KOPT-K1 (cell line): ENCODE measurements around the gene KCNQ1.

Experiments
- H3K27ac ChIP-seq: fragments of 200-600 bp; sonication (generic); 2 replicates; pipeline ENCODE4 v1.5.1; 2016; ENCODE audit warnings: antibody characterized with exemption, mild to moderate bottlenecking, low read depth, low read length; ENCODE audit not compliant: poor library complexity, severe bottlenecking
- H3K36me3 ChIP-seq: fragments of 200-600 bp; sonication (generic); 2 replicates; pipeline ENCODE4 v1.5.1; 2017; ENCODE audit warnings: antibody characterized with exemption, mild to moderate bottlenecking, low read length, moderate library complexity; ENCODE audit not compliant: insufficient read depth
- H3K9me3 ChIP-seq: fragments of 200-600 bp; sonication (generic); 2 replicates; pipeline ENCODE4 v1.5.1; 2017; ENCODE audit warnings: antibody characterized with exemption, low read length, mild to moderate bottlenecking; ENCODE audit not compliant: insufficient read depth, poor library complexity, severe bottlenecking

KCNQ1 gene

DNA sequence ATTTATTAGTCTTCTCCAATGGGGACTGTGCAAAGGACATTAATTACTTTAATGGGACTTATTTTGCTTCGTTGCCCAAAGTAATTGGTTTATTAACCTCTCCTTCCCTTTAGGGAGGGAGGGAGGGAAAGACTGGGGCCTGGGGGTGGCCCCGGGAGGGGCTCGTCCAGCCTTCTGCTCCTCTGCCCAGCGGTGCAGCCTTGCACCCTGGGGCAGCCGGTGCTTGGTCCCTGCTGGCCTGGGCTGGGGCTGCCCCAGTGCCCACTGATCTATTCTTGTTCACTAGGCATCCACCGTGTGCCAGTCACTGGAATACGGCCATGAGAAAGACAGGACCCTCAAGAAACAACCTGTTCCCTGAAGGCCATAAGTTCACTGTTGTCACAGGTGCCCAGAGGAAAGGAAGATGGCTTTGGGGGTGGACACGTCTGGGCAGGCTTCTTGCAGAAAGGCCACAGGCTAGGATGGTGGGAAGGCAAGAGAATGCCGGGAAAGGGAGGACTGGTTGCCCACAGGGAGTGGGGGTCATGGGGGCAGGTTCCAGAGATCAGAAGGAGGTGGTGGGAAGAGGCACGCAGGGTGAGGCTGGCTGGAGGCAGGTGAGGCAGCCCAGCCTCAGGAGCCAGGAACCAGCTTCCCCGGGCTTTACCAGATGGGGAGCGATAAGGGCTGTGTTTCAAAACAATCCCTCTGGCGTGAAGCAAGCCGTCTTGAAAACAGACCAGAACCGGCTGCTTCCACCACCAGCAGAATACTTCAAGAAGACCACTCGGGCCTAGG lies 302.6 kb downstream of the KCNQ1 start:
- no peak overlapping the region for H3K27ac ChIP-seq
- H3K9me3 ChIP-seq, result no peaks in the 10 kb centered on the region
- no peaks in the 10 kb centered on the region for H3K36me3 ChIP-seq

DNA sequence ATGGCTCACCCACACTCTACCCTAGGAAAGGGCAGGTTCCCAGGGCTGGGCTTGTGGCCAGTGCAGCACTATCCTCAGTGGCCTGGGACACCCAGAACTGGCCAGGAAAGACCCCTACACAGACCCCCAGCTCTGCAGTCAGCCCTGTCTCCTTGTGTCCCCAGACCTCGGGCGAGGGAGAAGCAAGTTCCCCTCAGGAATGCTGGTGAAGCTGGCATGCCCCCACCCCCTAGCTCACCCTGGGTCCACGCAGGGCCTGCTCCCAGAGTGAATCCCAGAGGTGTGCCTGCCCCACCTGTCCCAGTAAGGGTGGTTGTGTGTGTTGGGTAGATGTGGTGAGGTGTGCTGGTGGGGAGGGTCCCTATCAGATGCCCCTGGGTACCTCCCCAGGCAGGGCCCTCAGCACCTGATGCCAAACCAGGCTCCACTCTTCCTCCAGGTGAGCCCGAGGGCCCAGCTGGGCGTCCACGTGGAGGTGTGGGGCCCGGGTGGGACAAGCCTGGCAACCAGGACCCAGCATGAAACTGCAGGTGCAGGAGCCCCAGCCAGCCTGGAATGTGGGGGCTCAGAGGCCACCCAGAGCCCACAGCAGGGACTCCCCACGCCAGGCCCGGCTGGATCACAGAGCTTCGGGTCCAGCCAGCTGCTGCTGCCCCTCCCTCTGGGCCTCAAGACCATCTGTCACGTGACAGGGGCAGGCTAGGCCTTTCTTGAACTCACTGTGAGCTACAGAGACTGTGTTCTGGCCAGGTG lies 303.4 kb downstream of the KCNQ1 start:
- H3K27ac ChIP-seq, result no peak overlapping the region
- no peaks in the 10 kb centered on the region for H3K36me3 ChIP-seq
- H3K9me3 ChIP-seq, result no peaks in the 10 kb centered on the region

GRCh38 chr11:2748814-2749554 lies 304.2 kb downstream of the KCNQ1 start:
- no peak overlapping the region for H3K27ac ChIP-seq

DNA sequence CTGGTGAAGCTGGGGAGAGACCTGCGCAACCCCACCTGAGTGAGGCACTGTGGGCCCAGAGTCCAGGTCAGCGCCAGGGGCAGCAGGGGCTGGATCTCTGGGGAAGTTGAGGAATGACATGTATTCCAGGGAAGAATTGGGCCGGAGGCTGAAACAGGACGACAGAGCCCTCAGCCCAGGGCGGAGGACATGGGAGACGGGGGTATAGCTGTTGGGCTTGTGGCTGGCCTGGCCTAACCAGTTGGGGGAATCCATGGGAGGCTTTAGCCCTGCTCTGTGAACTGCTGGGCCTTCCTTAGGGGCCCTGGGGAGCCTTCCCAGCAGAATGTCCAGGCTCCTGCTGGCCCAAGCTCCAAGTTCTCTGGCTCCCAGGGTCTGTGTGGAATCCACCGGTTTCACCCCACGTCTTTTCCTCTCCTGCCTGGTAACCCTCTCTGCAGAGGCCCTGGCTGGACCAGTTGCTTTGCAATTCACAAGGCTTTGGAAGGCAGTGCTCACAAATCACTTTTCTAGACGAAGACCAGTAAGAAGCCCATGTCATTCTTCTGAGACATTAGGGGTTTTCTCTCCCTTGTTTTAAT lies 305.4 kb downstream of the KCNQ1 start:
- H3K9me3 ChIP-seq, result peaks cover 13% of the 10 kb centered on the region
- H3K27ac ChIP-seq, result no peak overlapping the region
- H3K36me3 ChIP-seq, result no peaks in the 10 kb centered on the region

More at GRCh38 chr11:2748814-2749554, 304.2 kb downstream of the KCNQ1 start:
- Histone ChIP-seq H3K9me3 (peaks cover 2% of the 10 kb centered on the region), H3K36me3 (no peaks in the 10 kb centered on the region)

GRCh38 chr11:2750682-2751522 lies 306.1 kb downstream of the KCNQ1 start:
- H3K27ac ChIP-seq, result no peak overlapping the region
- H3K9me3 ChIP-seq, result peaks cover 18% of the 10 kb centered on the region
- no peaks in the 10 kb centered on the region for H3K36me3 ChIP-seq

GRCh38 chr11:2751523-2752203 lies 306.9 kb downstream of the KCNQ1 start:
- Histone ChIP-seq H3K27ac (no peak overlapping the region), H3K36me3 (no peaks in the 10 kb centered on the region), H3K9me3 (peaks cover 21% of the 10 kb centered on the region)

DNA sequence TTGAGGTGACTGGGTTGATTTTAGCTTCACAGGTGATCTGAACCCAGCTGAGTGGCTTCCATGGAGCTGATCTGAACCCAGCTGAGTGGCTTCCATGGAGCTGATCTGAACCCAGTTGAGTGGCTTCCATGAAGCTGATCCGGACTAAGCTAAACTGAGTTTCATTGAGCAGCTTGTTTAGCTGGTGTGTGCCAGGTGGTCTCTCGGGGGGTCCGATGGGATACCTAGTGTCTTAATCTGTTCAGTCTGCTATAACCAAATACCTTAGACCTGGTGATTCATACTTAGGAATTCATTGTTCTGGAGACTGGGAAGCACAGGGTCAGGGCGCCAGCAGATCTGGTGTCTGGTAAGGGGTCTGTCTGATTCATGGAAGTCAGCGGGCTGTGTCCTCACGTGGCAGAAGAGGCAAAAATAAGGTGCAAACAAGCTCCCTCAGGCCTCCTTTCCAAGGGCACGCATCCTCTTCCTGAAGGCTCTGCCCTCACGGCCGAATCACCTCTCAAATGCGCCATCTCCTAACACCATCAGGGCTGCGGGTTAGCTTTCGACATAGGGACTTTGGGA lies 307.5 kb downstream of the KCNQ1 start:
- Histone ChIP-seq H3K9me3 (peaks cover 25% of the 10 kb centered on the region), H3K27ac (no peak overlapping the region), H3K36me3 (no peaks in the 10 kb centered on the region)

GRCh38 chr11:2752923-2753322 lies 308.1 kb downstream of the KCNQ1 start:
- H3K27ac ChIP-seq, result no peak overlapping the region
- H3K9me3 ChIP-seq, result peaks cover 25% of the 10 kb centered on the region
- H3K36me3 ChIP-seq, result no peaks in the 10 kb centered on the region

GRCh38 chr11:2754008-2754407 lies 309.2 kb downstream of the KCNQ1 start:
- Histone ChIP-seq H3K36me3 (no peaks in the 10 kb centered on the region), H3K27ac (no peak overlapping the region), H3K9me3 (peaks cover 25% of the 10 kb centered on the region)

DNA sequence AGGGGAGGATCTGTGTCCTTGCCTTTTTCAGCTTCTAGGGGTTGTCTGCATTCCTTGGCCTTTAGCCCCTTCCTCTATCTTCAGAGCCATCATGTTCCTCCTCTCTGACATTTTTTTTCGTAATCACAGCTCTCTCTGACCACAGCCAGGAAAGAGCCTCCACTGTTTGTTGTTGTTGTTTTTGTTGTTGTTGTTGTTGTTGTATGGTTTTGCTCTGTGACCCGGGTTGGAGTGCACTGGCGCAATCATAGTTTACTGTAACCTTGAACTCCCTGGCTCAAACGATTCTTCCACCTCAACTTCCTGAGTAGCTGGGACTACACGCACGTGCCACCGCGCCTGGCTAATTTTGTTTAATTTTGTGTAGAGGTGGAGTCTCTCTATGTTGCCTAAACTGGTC lies 310.3 kb downstream of the KCNQ1 start:
- Histone ChIP-seq H3K27ac (no peak overlapping the region), H3K9me3 (peaks cover 25% of the 10 kb centered on the region), H3K36me3 (no peaks in the 10 kb centered on the region)

DNA sequence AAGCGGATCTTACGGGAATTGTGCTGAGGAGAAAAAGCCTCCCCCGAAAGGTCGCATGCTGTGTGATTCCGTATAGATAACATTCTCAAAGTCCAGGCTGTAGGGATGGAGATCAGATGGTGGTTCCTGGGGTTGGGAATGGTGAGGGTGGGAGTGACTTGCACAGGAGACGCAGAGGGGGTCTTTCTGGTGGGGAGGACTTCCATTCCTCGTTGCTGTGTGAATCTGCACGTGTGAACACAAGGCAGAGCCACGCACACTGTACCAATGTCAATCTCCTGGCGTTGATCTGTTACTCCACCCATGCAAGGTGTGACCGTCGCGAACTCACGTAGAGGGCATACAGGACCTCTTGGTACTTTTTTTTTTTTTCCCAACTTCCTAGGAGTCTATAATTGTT lies 313.9 kb downstream of the KCNQ1 start:
- Histone ChIP-seq H3K36me3 (no peaks in the 10 kb centered on the region), H3K27ac (no peak overlapping the region), H3K9me3 (peaks cover 25% of the 10 kb centered on the region)

DNA sequence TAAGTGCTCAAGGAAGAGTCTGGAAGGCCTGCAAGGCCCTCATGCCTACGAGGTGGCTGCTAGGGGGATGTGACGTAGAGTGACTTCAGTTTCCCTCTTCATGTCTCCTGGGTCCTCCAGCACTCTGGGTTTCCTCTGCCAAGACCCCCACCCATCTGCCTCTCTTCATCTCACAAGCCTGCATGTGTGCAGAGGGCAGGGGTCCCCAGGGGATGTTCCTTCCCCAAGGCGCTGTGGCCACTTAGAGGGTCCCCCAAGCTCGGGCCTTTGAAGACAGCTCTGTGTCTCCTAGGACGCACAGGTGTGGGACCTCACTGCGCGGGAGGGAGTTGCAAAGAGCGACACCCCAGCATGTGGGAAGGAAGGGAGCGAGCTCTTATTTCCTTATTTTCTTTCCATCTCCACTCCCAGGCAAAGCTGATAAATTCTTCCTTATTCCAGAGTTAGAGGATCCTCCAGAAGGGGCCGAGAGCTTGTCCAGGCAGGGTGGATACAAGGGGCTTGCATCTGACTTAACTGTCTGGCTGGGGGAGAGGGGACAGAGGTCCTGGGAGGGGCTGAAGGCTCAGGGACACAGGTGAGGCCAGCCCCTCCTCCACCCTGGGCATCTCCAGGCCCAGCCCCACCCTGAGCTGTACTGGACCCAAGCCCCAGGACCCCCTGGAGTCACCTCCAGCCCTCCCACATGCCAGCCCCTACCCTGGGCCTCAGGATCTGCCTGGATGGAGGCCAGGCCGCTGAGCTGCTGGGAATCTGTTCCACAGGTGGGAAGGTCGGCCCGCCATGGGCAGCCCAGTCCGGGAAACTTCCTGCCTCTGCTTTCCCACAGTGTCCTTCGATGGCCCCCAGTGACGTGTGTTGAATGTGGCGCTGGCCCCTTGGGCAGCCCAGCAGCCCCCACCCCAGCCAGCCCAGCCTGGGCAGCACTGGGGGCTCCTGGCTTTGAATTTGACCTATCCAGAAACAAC lies 314.7 kb downstream of the KCNQ1 start:
- Histone ChIP-seq H3K36me3 (no peaks in the 10 kb centered on the region), H3K27ac (no peak overlapping the region), H3K9me3 (peaks cover 18% of the 10 kb centered on the region)
